Esophagus (tissue), 2 donors: Measurements from ENCODE around the gene WDR1. TPM values are rescaled to one million over a fixed set of nuclear protein-coding genes. Genes with fewer than 3 reads are reported as not detected.

ENCODE experiments used
- H3K27ac ChIP-seq, 2 donors: one replicate each; pipeline ENCODE4 v1.5.1; 2013; ENCODE audit warnings: low read depth in 2 of 2, mild to moderate bottlenecking in 2 of 2, inconsistent platforms in 1 of 2, low read length in 1 of 2, moderate library complexity in 1 of 2
- H3K27me3 ChIP-seq, 2 donors: one replicate each; pipeline ENCODE4 v1.6.1; 2013; ENCODE audit warnings: low read length in 2 of 2, control low read depth in 1 of 2, mild to moderate bottlenecking in 1 of 2; ENCODE audit not compliant: insufficient read depth in 2 of 2, control insufficient read depth in 1 of 2
- H3K36me3 ChIP-seq, 2 donors: one replicate each; pipeline ENCODE4 v1.6.1; 2013; ENCODE audit warnings: low read length in 1 of 2; ENCODE audit not compliant: control insufficient read depth in 2 of 2, insufficient read depth in 2 of 2
- H3K4me1 ChIP-seq, 2 donors: one replicate each; pipeline ENCODE4 v1.6.1; 2013; ENCODE audit warnings: low read length in 1 of 2; ENCODE audit not compliant: control insufficient read depth in 2 of 2, insufficient read depth in 2 of 2
- H3K4me3 ChIP-seq, 2 donors: one replicate each; pipeline ENCODE4 v1.5.1; 2013; ENCODE audit warnings: low read length in 2 of 2, mild to moderate bottlenecking in 2 of 2, low read depth in 1 of 2, moderate library complexity in 1 of 2
- H3K9me3 ChIP-seq, 2 donors: one replicate each; pipeline ENCODE4 v1.6.1; 2013; ENCODE audit warnings: mild to moderate bottlenecking in 2 of 2, low read depth in 1 of 2, low read length in 1 of 2, moderate library complexity in 1 of 2; ENCODE audit not compliant: control insufficient read depth in 2 of 2, insufficient read depth in 1 of 2
- WGBS, 2 donors: extraction: QIAGEN DNeasy Blood & Tissue Kit; methylation state at CpG; one replicate each; pipeline ENCODE4 v1.1.7; 2013; 5-methylcytosine and 5-hydroxymethylcytosine counted together
- polyA plus RNA-seq, 2 donors: library from polyadenylated mRNA; stranded (reverse); fragments of 200-250 nt; gene quantifications; one replicate each; pipeline ENCODE4 v1.2.3, GENCODE V29; 2013
- donor health status: healthy with polysubstance abuse.
- donor health status: Bipolar disorder and iron deficiency.

The WDR1 gene
- polyA plus RNA-seq, 2 donors = 73.8 to 170 TPM

GRCh38 chr4:10108818-10109783, 7.5 kb downstream of the WDR1 start:
- H3K9me3 ChIP-seq = no peaks in the 10 kb centered on the region
- peaks cover 10 to 39% of the 10 kb centered on the region in 2 donors for H3K36me3 ChIP-seq
- WGBS, 2 donors = 54 to 64% methylated on average over 17 of the region's 17 CpGs
- no peak overlapping the region for H3K4me3 ChIP-seq
- H3K27ac ChIP-seq = peak overlapping the region; percentile 37 to 91
- H3K4me1 ChIP-seq = peaks cover 39 to 47% of the 10 kb centered on the region in 2 donors
- no peaks in the 10 kb centered on the region for H3K27me3 ChIP-seq

- WGBS, 2 donors = 76 to 83% methylated on average over 6 of the region's 6 CpGs
- H3K27ac ChIP-seq = peak overlapping the region; percentile 37 to 91
- no peak overlapping the region for H3K4me3 ChIP-seq
- no peaks in the 10 kb centered on the region for H3K27me3 ChIP-seq
- H3K9me3 ChIP-seq = no peaks in the 10 kb centered on the region
- peaks cover 39 to 50% of the 10 kb centered on the region in 2 donors for H3K4me1 ChIP-seq
- H3K36me3 ChIP-seq = peaks cover 10 to 32% of the 10 kb centered on the region in 2 donors
These were observed 8.2 kb downstream of the WDR1 start for GRCh38 chr4:10108391-10108790.

- Histone ChIP-seq H3K27me3 (no peaks in the 10 kb centered on the region), H3K4me1 (peaks cover 39 to 54% of the 10 kb centered on the region in 2 donors), H3K27ac (peak overlapping the region; percentile 70 to 91), H3K4me3 (no peak overlapping the region), H3K36me3 (peaks cover 12 to 29% of the 10 kb centered on the region in 2 donors), H3K9me3 (no peaks in the 10 kb centered on the region)
- 60 to 71% methylated on average over 19 of the region's 19 CpGs for WGBS, 2 donors
These were observed 9.2 kb downstream of the WDR1 start for GRCh38 chr4:10107111-10108091.

- Histone ChIP-seq H3K27me3 (no peaks in the 10 kb centered on the region), H3K4me3 (no peak overlapping the region), H3K27ac (peak overlapping the region; percentile 70 to 91), H3K36me3 (peaks cover 15 to 27% of the 10 kb centered on the region in 2 donors), H3K9me3 (no peaks in the 10 kb centered on the region), H3K4me1 (peaks cover 43 to 58% of the 10 kb centered on the region in 2 donors)
- 15 to 24% methylated on average over 13 of the region's 13 CpGs for WGBS, 2 donors
These were observed 10.1 kb downstream of the WDR1 start for GRCh38 chr4:10106421-10107039.

GRCh38 chr4:10105920-10106319, 10.7 kb downstream of the WDR1 start:
- H3K4me3 ChIP-seq = no peak overlapping the region
- H3K27ac ChIP-seq = peak overlapping the region; percentile 55 to 88
- H3K36me3 ChIP-seq = peaks cover 13 to 22% of the 10 kb centered on the region in 2 donors
- H3K4me1 ChIP-seq = peaks cover 42 to 57% of the 10 kb centered on the region in 2 donors
- 77 to 86% methylated on average over 4 of the region's 4 CpGs for whole genome bisulfite sequencing, 2 donors
- no peaks in the 10 kb centered on the region for H3K27me3 ChIP-seq
- H3K9me3 ChIP-seq = no peaks in the 10 kb centered on the region

GRCh38 chr4:10105421-10105820, 11.2 kb downstream of the WDR1 start:
- H3K36me3 ChIP-seq = peaks cover 11 to 21% of the 10 kb centered on the region in 2 donors
- WGBS, 2 donors = 57 to 60% methylated on average over 4 of the region's 4 CpGs
- H3K27ac ChIP-seq = peak overlapping the region; percentile 26 to 55

GRCh38 chr4:10104991-10105276, 11.7 kb downstream of the WDR1 start:
- H3K27ac ChIP-seq = peak overlapping the region; percentile 52 to 84
- 66 to 76% methylated on average over 6 of the region's 6 CpGs for WGBS, 2 donors
- peaks cover 8 to 21% of the 10 kb centered on the region in 2 donors for H3K36me3 ChIP-seq
- peaks cover 41 to 58% of the 10 kb centered on the region in 2 donors for H3K4me1 ChIP-seq
- no peaks in the 10 kb centered on the region for H3K9me3 ChIP-seq
- H3K4me3 ChIP-seq = no peak overlapping the region
- no peaks in the 10 kb centered on the region for H3K27me3 ChIP-seq

More at GRCh38 chr4:10105421-10105820, 11.2 kb downstream of the WDR1 start:
- no peaks in the 10 kb centered on the region for H3K9me3 ChIP-seq
- H3K4me3 ChIP-seq = no peak overlapping the region
- H3K4me1 ChIP-seq = peaks cover 41 to 58% of the 10 kb centered on the region in 2 donors
- H3K27me3 ChIP-seq = no peaks in the 10 kb centered on the region

GRCh38 chr4:10104211-10104990, 12.2 kb downstream of the WDR1 start:
- Histone ChIP-seq H3K4me1 (peaks cover 38 to 55% of the 10 kb centered on the region in 2 donors), H3K27me3 (no peaks in the 10 kb centered on the region), H3K9me3 (no peaks in the 10 kb centered on the region), H3K36me3 (peaks cover 8 to 23% of the 10 kb centered on the region in 2 donors), H3K27ac (peak overlapping the region; percentile 52 to 84), H3K4me3 (no peak overlapping the region)
- WGBS, 2 donors = 49 to 53% methylated on average over 11 of the region's 11 CpGs
